ENCODE measurements around the gene PPP4R2.

DNA sequence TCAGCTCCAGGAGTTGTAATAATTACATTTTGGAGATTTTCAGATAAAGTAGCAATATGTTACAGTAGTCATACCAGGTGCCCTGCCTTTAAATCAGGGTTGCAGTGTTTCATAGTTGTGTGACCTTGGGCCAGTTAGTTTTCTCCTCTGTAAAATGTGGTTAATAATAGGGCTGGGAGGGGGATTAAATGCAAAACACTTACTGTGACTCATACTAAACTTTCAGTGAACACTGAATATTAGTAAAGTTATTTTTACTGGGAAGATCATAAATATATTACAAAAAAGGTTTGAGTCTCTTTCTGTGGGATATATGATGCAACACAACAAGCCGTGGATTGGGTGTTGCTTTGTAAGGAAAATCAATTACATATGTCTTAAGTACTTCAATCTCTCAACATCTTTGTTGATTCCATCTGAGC lies 63.7 kb downstream of the PPP4R2 start:
- TF ChIP-seq CTCF (IDR thresholded peaks at IDR 0.05) (no peak), POLR2A (IDR thresholded peaks at IDR 0.05) (no peak)
